SK-N-MC (cell line): ENCODE results near the gene ACTL8.

ENCODE experiments used
- EZH2 ChIP-seq: fragments of 200-600 bp; sonication (generic); IDR thresholded peaks from one replicate; pipeline ENCODE4 v1.6.1; 2017; ENCODE audit warnings: antibody characterized with exemption
- FOXP2 ChIP-seq: optimal IDR thresholded peaks from 2 replicates; pipeline ENCODE3; 2011; ENCODE audit warnings: mild to moderate bottlenecking, moderate library complexity; ENCODE audit not compliant: insufficient read depth; ENCODE audit errors: extremely low read length, control extremely low read depth
- POLR2AphosphoS5 ChIP-seq: IDR thresholded peaks from 2 replicates; pipeline ENCODE4 v1.6.1; 2012; ENCODE audit warnings: mild to moderate bottlenecking, low read depth, low read length, borderline replicate concordance

- no peak for TF ChIP-seq EZH2
- no peak for TF ChIP-seq POLR2AphosphoS5
- TF ChIP-seq FOXP2: no peak
These were observed 8.2 kb upstream of the ACTL8 start for GRCh38 chr1:17746920-17747319.
